HPDE6-E6E7 (cell line): ENCODE data around the gene BPIFB2.

Experiments used
- DNase-seq: peaks from one replicate; pipeline ENCODE4 v3.0.0; 2011; ENCODE audit warnings: missing footprints; ENCODE audit errors: extremely low spot score

The BPIFB2 gene

DNA sequence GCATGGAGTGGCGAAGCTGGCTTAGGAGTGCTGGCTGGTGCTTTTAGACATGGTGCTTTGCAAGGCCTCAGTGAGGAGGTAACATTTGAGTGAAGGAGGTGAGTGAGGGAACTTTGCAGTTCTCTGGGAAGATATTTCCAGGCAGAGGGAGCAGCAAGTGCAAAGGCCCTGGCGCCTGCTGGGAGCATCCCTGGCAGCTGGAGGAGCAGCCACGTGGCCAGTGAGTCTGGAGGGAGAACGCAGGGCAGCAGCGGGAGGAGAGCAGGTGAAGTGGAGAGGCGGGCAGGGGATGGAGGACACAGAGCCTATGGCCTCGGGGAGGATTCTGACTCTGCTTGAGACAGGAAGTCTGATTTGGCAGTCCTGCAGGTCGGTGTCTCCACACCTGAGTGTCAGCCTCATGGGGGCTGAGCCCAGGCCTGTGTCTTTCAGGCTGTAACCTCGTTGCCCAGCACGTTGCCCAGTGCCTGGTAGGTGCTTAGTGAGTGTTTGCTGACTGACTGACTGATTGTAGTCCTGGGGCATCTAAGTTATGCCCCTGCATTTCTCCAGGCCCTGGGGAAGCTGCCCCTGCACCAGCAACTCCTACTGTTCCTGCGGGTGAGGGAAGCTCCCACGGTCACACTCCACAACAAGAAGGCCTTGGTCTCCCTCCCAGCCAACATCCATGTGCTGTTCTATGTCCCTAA is 60.9 kb downstream of the BPIFB2 start:
- no peak for DNase-seq

DNA sequence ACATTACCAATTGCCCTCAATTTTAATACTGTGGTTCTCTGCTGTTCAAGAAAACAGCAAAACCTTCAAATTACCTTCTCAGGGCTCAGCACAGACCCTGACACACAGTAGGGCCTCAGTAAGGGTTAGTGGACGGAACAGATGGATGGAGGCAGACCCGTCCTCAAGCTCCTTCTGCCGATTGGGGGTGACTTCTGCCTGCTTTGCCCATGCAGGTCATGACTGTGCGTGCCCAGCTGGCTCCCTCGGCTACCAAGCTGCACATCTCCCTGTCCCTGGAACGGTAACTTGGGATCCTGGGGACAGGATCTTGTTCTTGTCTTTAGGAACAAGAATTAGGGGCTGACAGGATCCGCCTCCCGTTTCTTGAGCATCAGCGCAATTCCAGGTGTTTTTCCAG is 62.2 kb downstream of the BPIFB2 start:
- DNase-seq = no peak

DNA sequence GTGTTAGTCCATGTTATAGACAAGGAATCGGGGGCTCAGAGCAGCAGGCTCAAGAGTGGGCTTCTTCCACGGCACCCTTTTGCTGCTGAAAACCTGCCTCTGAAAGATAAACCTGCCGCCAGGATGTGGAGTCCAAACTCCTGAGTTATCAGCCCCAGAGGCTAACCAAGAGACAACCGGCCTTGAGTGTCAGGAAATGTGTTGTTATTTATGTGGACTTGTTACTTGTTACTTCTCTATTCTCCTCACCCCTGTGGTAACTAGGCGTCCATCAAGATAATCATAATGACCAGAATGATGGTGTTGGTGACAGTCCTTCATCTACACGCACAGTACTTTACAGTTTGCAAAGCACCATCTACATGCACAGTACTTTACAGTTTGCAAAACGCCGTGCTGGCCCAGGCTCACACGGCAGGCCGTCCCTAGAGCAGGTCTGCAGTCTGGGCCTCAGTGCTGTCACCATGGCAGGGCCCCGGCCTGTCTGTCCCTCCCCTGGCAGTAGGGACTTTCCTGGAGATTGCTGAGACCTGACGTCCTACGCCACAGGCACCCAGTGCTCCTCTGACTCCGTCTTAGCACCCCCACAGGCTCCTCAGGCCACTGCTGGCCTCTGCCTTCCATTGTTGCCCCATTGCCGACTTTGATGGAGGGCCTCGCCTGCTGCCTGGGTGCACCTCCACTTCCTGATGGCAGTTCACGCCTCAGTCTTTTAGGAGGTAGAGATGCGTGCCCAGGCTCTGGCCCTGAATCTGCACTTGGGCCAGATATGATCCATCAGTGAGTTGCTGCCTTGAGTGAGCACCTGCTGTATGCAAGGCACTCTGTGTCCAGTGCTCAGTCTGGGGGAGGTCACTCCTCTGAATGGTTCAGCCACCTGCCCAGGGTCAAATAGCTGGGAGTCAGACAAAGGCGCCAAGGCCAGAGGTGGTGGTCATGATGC is 62.9 kb downstream of the BPIFB2 start:
- DNase-seq = no peak

DNA sequence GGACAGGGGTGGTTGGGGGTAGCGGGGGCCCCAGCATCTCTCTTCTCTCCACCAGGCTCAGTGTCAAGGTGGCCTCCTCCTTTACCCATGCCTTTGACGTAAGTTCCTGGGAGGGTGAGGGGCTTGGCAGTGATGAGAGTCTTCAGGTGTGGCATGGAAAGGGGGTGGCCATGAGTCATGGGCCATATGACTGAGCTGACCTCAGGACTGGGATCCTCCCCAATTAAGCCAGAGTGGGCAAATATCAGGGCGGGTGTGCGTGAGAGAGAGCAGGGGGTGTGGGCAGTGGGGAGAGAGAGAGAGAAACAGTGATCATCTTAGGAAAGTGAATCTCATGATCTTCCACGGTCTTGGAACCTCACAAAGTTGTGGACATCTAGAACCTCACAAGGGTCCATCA is 63.7 kb downstream of the BPIFB2 start:
- no peak for DNase-seq

DNA sequence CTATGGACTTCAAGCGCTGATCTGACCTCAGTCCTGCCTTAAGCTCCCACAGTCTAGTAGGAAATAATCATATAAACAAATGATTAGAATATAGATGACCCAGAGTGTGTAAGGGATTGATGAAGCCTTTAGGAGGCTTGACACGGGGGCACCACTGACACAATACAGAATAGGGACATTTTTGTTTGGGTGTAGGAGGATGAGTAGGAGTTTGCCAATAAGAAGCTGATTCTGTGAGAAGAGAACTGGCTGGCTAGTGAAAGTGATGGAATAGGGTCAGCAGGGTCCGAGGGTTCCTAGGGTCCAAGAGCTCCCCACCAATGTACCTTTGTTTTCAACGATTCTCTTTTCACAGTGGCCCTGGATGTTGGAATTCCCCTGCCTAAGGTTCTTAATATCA is 64.9 kb downstream of the BPIFB2 start:
- DNase-seq = no peak

DNA sequence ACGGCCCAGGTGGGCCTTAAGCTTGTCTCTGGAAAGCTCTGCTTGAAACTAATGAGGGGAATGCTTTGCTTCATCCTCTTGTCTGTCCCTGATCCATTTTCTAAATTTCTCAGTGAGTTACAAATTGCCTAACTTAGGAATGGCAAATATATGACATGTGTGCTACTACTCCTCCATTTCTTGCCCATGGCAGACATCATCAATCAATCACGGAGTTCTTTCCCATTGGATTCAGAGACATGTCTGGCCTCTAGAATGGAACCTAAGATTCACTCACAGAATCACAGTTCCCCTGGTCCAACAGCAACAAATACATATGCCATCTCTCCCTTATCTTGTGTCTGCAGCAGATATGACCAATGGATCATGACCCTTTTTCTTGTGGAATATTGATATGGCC is 65.3 kb downstream of the BPIFB2 start:
- DNase-seq = no peak
